Adrenal gland (tissue), 5 donors: ENCODE results near the gene POLD3.

Experiments
- POLR2A ChIP-seq, 2 donors: fragments of 450-650 bp; IDR thresholded peaks; one replicate each; pipeline ENCODE4 v1.6.1; 2017; ENCODE audit warnings: antibody characterized with exemption in 2 of 2, mild to moderate bottlenecking in 2 of 2, moderate library complexity in 1 of 2
- TF ChIP-seq, protein P1 (sequence below), 6 experiments: fragments of 450-650 bp in 4 of 6; fragments of 200-600 bp in 2 of 6; sonication (generic) in 1 of 6; IDR thresholded peaks; 1 replicate in 5 of 6; 2 replicates in 1 of 6; pipeline versions ENCODE4 v1.5.1 to v1.8.0; 2016 to 2021; ENCODE audit warnings: antibody characterized with exemption in 6 of 6, mild to moderate bottlenecking in 2 of 6, moderate library complexity in 1 of 6
- donor health status: DM: no; HTN: no; CAD: no.

DNA sequence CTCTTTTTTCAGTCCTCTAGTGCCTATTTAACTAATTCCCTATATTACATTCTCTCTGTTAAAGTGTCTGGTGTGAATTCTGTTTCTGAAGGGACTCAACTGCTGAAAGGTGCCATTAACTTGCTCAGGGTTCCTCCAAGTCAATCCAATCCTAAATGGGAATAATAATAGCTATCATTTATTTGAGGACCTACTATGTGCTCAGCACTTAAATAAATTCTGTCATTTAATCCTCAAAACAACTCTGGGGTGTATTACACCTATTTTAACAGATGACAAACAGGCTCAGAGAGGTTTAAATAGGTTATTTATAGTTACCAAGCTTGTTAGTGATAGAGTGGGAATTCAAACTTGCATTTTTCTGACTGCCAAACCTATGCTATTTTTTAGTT, 40.6 kb upstream of the POLD3 start:
- TF ChIP-seq, protein P1, sequence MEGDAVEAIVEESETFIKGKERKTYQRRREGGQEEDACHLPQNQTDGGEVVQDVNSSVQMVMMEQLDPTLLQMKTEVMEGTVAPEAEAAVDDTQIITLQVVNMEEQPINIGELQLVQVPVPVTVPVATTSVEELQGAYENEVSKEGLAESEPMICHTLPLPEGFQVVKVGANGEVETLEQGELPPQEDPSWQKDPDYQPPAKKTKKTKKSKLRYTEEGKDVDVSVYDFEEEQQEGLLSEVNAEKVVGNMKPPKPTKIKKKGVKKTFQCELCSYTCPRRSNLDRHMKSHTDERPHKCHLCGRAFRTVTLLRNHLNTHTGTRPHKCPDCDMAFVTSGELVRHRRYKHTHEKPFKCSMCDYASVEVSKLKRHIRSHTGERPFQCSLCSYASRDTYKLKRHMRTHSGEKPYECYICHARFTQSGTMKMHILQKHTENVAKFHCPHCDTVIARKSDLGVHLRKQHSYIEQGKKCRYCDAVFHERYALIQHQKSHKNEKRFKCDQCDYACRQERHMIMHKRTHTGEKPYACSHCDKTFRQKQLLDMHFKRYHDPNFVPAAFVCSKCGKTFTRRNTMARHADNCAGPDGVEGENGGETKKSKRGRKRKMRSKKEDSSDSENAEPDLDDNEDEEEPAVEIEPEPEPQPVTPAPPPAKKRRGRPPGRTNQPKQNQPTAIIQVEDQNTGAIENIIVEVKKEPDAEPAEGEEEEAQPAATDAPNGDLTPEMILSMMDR (IDR thresholded peaks at IDR 0.05) = no peak
- TF ChIP-seq POLR2A (IDR thresholded peaks at IDR 0.05) = no peak
